ENCODE data around the gene APOH. TPM values are rescaled to one million over a fixed set of nuclear protein-coding genes. Genes with fewer than 3 reads are reported as not detected.

Gene APOH
- total and polyA plus RNA-seq, 2 of the 13 experiments (the other 11 are each of a cell fraction or from before 2014, with no cell fraction given): 4,846 to 5,748 TPM

DNA sequence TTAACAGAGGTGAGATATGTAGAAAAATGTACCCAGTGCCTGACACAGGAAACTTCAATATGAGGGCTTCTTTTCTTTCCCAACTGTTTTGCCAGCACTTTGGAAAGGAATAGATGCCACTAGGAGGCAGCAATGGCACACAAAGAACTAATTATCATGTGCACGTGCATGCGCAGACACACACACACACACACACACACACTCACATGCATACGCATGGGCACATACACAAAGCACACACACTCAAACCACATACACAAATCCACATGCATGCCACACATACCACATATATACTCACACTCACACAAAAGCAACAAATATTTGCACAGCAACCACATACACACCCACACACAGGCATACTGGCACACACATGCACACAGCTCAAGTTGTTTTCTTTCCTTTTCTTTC is 28.5 kb downstream of the APOH start (continued):
- TF ChIP-seq ZNF414 (CRISPR knock-in tag; IDR thresholded peaks at IDR 0.05) (no peak), KLF6 (CRISPR knock-in tag; IDR thresholded peaks at IDR 0.05) (no peak), CEBPG (CRISPR knock-in tag; IDR thresholded peaks at IDR 0.05) (peak; percentile 46; the same call in 1 of the 2 replicates), ZNF234 (CRISPR knock-in tag; conservative IDR thresholded peaks at IDR 0.05) (no peak), ZNF383 (CRISPR knock-in tag; IDR thresholded peaks at IDR 0.05; ENCODE audit: borderline replicate concordance) (no peak), KAT7 (CRISPR knock-in tag; IDR thresholded peaks at IDR 0.05; ENCODE audit: borderline replicate concordance) (0 out of 2 replicates have a peak, but pooled peaks have one; percentile 40), SAP130 (CRISPR knock-in tag; IDR thresholded peaks at IDR 0.05; ENCODE audit: low read depth) (peak; percentile 58; the same call in 1 of the 2 replicates), ZNF598 (CRISPR knock-in tag; IDR thresholded peaks at IDR 0.05; ENCODE audit: borderline replicate concordance) (no peak), ZNF670 (CRISPR knock-in tag; IDR thresholded peaks at IDR 0.05; ENCODE audit: borderline replicate concordance) (no peak), ZBTB1 (CRISPR knock-in tag; IDR thresholded peaks at IDR 0.05; ENCODE audit: borderline replicate concordance) (no peak), PRDM10 (CRISPR knock-in tag; IDR thresholded peaks at IDR 0.05; ENCODE audit: low read depth) (no peak), ZXDC (CRISPR knock-in tag; IDR thresholded peaks at IDR 0.05) (no peak), MEIS1 (CRISPR knock-in tag; IDR thresholded peaks at IDR 0.05; ENCODE audit: borderline replicate concordance) (no peak), HOXA9 (CRISPR knock-in tag; IDR thresholded peaks at IDR 0.05; ENCODE audit: borderline replicate concordance) (no peak), NFYC (CRISPR knock-in tag; IDR thresholded peaks at IDR 0.05) (no peak), FOXK1 (CRISPR knock-in tag; IDR thresholded peaks at IDR 0.05; ENCODE audit: borderline replicate concordance, low read depth) (peak; percentile 74; the same call in 1 of the 2 replicates), ATAD3A (CRISPR knock-in tag; IDR thresholded peaks at IDR 0.05) (no peak), ZMYM3 (CRISPR knock-in tag; IDR thresholded peaks at IDR 0.05) (no peak)
- TF ChIP-seq, protein P1, sequence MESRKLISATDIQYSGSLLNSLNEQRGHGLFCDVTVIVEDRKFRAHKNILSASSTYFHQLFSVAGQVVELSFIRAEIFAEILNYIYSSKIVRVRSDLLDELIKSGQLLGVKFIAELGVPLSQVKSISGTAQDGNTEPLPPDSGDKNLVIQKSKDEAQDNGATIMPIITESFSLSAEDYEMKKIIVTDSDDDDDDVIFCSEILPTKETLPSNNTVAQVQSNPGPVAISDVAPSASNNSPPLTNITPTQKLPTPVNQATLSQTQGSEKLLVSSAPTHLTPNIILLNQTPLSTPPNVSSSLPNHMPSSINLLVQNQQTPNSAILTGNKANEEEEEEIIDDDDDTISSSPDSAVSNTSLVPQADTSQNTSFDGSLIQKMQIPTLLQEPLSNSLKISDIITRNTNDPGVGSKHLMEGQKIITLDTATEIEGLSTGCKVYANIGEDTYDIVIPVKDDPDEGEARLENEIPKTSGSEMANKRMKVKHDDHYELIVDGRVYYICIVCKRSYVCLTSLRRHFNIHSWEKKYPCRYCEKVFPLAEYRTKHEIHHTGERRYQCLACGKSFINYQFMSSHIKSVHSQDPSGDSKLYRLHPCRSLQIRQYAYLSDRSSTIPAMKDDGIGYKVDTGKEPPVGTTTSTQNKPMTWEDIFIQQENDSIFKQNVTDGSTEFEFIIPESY (CRISPR knock-in tag; IDR thresholded peaks at IDR 0.05): peak; percentile 81
- TF ChIP-seq, protein P2, sequence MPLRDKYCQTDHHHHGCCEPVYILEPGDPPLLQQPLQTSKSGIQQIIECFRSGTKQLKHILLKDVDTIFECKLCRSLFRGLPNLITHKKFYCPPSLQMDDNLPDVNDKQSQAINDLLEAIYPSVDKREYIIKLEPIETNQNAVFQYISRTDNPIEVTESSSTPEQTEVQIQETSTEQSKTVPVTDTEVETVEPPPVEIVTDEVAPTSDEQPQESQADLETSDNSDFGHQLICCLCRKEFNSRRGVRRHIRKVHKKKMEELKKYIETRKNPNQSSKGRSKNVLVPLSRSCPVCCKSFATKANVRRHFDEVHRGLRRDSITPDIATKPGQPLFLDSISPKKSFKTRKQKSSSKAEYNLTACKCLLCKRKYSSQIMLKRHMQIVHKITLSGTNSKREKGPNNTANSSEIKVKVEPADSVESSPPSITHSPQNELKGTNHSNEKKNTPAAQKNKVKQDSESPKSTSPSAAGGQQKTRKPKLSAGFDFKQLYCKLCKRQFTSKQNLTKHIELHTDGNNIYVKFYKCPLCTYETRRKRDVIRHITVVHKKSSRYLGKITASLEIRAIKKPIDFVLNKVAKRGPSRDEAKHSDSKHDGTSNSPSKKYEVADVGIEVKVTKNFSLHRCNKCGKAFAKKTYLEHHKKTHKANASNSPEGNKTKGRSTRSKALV (CRISPR knock-in tag; IDR thresholded peaks at IDR 0.05): no peak

All from HepG2 (cell line).